ENCODE measurements around the gene MYO7B. TPM values are rescaled to one million over a fixed set of nuclear protein-coding genes. Genes with fewer than 3 reads are reported as not detected.
"Not testable (repeated sequence)": the region's sequence is repeated elsewhere in the genome, so short reads cannot be mapped to it uniquely, and the experiment has no call there.

The MYO7B gene
- total RNA-seq, 1 donor from 2014 or later, result 0.10 TPM

GRCh38 chr2:127511917-127512316 lies 23.6 kb upstream of the MYO7B start:
- no peak overlapping the region for H3K27ac Mint-ChIP-seq
- H3K36me3 Mint-ChIP-seq (ENCODE audit: low read depth), result peaks cover 45% of the 10 kb centered on the region
- intact Hi-C loops (cut with micrococcal nuclease), result no loop called here
- peaks cover 75% of the 10 kb centered on the region for H3K4me1 Mint-ChIP-seq (ENCODE audit: low read depth)
- H3K4me3 Mint-ChIP-seq, result no peak overlapping the region
- no peaks in the 10 kb centered on the region for H3K9me3 Mint-ChIP-seq
- H3K27me3 Mint-ChIP-seq (ENCODE audit: insufficient read depth), result no peaks in the 10 kb centered on the region
- no peak for DNase-seq (ENCODE audit: low spot score)

- H3K4me3 Mint-ChIP-seq, result no peak overlapping the region
- no peak for DNase-seq (ENCODE audit: low spot score)
- H3K27ac Mint-ChIP-seq, result peak overlapping the region; percentile 49
- H3K36me3 Mint-ChIP-seq (ENCODE audit: low read depth), result peaks cover 49% of the 10 kb centered on the region
- H3K27me3 Mint-ChIP-seq (ENCODE audit: insufficient read depth), result no peaks in the 10 kb centered on the region
- intact Hi-C loops (cut with micrococcal nuclease), result no loop called here
- H3K9me3 Mint-ChIP-seq, result no peaks in the 10 kb centered on the region
- peaks cover 73% of the 10 kb centered on the region for H3K4me1 Mint-ChIP-seq (ENCODE audit: low read depth)
These were observed 23.1 kb upstream of the MYO7B start for GRCh38 chr2:127512362-127512761.

GRCh38 chr2:127514076-127514475 lies 21.4 kb upstream of the MYO7B start:
- intact Hi-C loops (cut with micrococcal nuclease), result no loop called here
- no peak overlapping the region for H3K4me3 Mint-ChIP-seq
- H3K27ac Mint-ChIP-seq, result no peak overlapping the region
- H3K27me3 Mint-ChIP-seq (ENCODE audit: insufficient read depth), result no peaks in the 10 kb centered on the region
- peaks cover 43% of the 10 kb centered on the region for H3K36me3 Mint-ChIP-seq (ENCODE audit: low read depth)
- no peak for DNase-seq (ENCODE audit: low spot score)
- peaks cover 62% of the 10 kb centered on the region for H3K4me1 Mint-ChIP-seq (ENCODE audit: low read depth)
- no peaks in the 10 kb centered on the region for H3K9me3 Mint-ChIP-seq

- Mint-ChIP-seq H3K4me3 (no peak overlapping the region), H3K27ac (no peak overlapping the region), H3K4me1 (ENCODE audit: low read depth) (peaks cover 61% of the 10 kb centered on the region), H3K36me3 (ENCODE audit: low read depth) (peaks cover 44% of the 10 kb centered on the region), H3K27me3 (ENCODE audit: insufficient read depth) (no peaks in the 10 kb centered on the region), H3K9me3 (no peaks in the 10 kb centered on the region)
- intact Hi-C loops (cut with micrococcal nuclease), result no loop called here
- DNase-seq (ENCODE audit: low spot score), result no peak
These were observed 21.0 kb upstream of the MYO7B start for GRCh38 chr2:127514485-127514884.

GRCh38 chr2:127515383-127515915 lies 20.0 kb upstream of the MYO7B start:
- intact Hi-C loops (cut with micrococcal nuclease), result no loop called here
- DNase-seq (ENCODE audit: low spot score), result no peak
- Mint-ChIP-seq H3K4me1 (ENCODE audit: low read depth) (peaks cover 58% of the 10 kb centered on the region), H3K27me3 (ENCODE audit: insufficient read depth) (no peaks in the 10 kb centered on the region), H3K4me3 (no peak overlapping the region), H3K27ac (no peak overlapping the region), H3K36me3 (ENCODE audit: low read depth) (peaks cover 48% of the 10 kb centered on the region), H3K9me3 (no peaks in the 10 kb centered on the region)

GRCh38 chr2:127516041-127516762 lies 19.3 kb upstream of the MYO7B start:
- no peak overlapping the region for H3K27ac Mint-ChIP-seq
- peaks cover 47% of the 10 kb centered on the region for H3K36me3 Mint-ChIP-seq (ENCODE audit: low read depth)
- no peaks in the 10 kb centered on the region for H3K27me3 Mint-ChIP-seq (ENCODE audit: insufficient read depth)

GRCh38 chr2:127517465-127517864 lies 18.0 kb upstream of the MYO7B start:
- Mint-ChIP-seq H3K27ac (no peak overlapping the region), H3K27me3 (ENCODE audit: insufficient read depth) (no peaks in the 10 kb centered on the region), H3K4me1 (ENCODE audit: low read depth) (peaks cover 50% of the 10 kb centered on the region), H3K9me3 (no peaks in the 10 kb centered on the region), H3K4me3 (no peak overlapping the region), H3K36me3 (ENCODE audit: low read depth) (peaks cover 52% of the 10 kb centered on the region)
- intact Hi-C loops (cut with micrococcal nuclease), result no loop called here
- no peak for DNase-seq (ENCODE audit: low spot score)

More at GRCh38 chr2:127516041-127516762, 19.3 kb upstream of the MYO7B start:
- Mint-ChIP-seq H3K4me3 (no peak overlapping the region), H3K9me3 (no peaks in the 10 kb centered on the region), H3K4me1 (ENCODE audit: low read depth) (peaks cover 54% of the 10 kb centered on the region)
- DNase-seq (ENCODE audit: low spot score), result no peak
- intact Hi-C loops (cut with micrococcal nuclease), result no loop called here

- Mint-ChIP-seq H3K4me1 (ENCODE audit: low read depth) (peaks cover 38% of the 10 kb centered on the region), H3K4me3 (no peak overlapping the region), H3K36me3 (ENCODE audit: low read depth) (peaks cover 44% of the 10 kb centered on the region), H3K27ac (no peak overlapping the region), H3K9me3 (no peaks in the 10 kb centered on the region), H3K27me3 (ENCODE audit: insufficient read depth) (no peaks in the 10 kb centered on the region)
- intact Hi-C loops (cut with micrococcal nuclease), result loop anchor here (10.0 kb wide), 1 partner anchor 794 kb away; the partner anchor contains the start of gene HS6ST1
- no peak for DNase-seq (ENCODE audit: low spot score)
These were observed 15.1 kb upstream of the MYO7B start for GRCh38 chr2:127520424-127520823.

- DNase-seq (ENCODE audit: low spot score), result no peak
- H3K4me1 Mint-ChIP-seq (ENCODE audit: low read depth), result peaks cover 38% of the 10 kb centered on the region
- intact Hi-C loops (cut with micrococcal nuclease), result loop anchor here (10.0 kb wide), 1 partner anchor 791 kb away; the partner anchor contains the start of gene HS6ST1
These were observed 12.1 kb upstream of the MYO7B start for GRCh38 chr2:127523269-127523939.

GRCh38 chr2:127524198-127524834 lies 11.2 kb upstream of the MYO7B start:
- intact Hi-C loops (cut with micrococcal nuclease), result loop anchor here (10.0 kb wide), 1 partner anchor 790 kb away; the partner anchor contains the start of gene HS6ST1
- DNase-seq (ENCODE audit: low spot score); H3K9me3 Mint-ChIP-seq; H3K27me3 Mint-ChIP-seq (ENCODE audit: insufficient read depth); H3K27ac Mint-ChIP-seq: not testable (repeated sequence)
- Mint-ChIP-seq H3K4me3 (peak overlapping the region; percentile 25), H3K36me3 (ENCODE audit: low read depth) (peaks cover 24% of the 10 kb centered on the region), H3K4me1 (ENCODE audit: low read depth) (peaks cover 38% of the 10 kb centered on the region)

More at GRCh38 chr2:127523269-127523939, 12.1 kb upstream of the MYO7B start:
- Mint-ChIP-seq H3K4me3 (peak overlapping the region; percentile 2), H3K36me3 (ENCODE audit: low read depth) (peaks cover 24% of the 10 kb centered on the region), H3K9me3 (no peaks in the 10 kb centered on the region), H3K27me3 (ENCODE audit: insufficient read depth) (no peaks in the 10 kb centered on the region), H3K27ac (no peak overlapping the region)

GRCh38 chr2:127525691-127526131 lies 9.8 kb upstream of the MYO7B start:
- Mint-ChIP-seq H3K36me3 (ENCODE audit: low read depth) (peaks cover 16% of the 10 kb centered on the region), H3K27me3 (ENCODE audit: insufficient read depth) (peaks cover 9% of the 10 kb centered on the region), H3K27ac (peak overlapping the region; percentile 85), H3K9me3 (no peaks in the 10 kb centered on the region), H3K4me1 (ENCODE audit: low read depth) (peaks cover 30% of the 10 kb centered on the region), H3K4me3 (peak overlapping the region; percentile 92)
- no peak for DNase-seq (ENCODE audit: low spot score)
- intact Hi-C loops (cut with micrococcal nuclease), result loop anchor here (1.0 to 10.0 kb wide), 14 partner anchors 15 to 789 kb away; partner anchors contain the start of genes ERCC3, HS6ST1, MAP3K2 and POLR2D

GRCh38 chr2:127526132-127527000 lies 9.1 kb upstream of the MYO7B start, which contains the start of gene IWS1:
Gene IWS1, minus strand, starts transcription at chr2:127526489. Its CDS starts 281 bp downstream, at chr2:127526208.
- peak; percentile 92 for DNase-seq (ENCODE audit: low spot score)
- Mint-ChIP-seq H3K9me3 (no peaks in the 10 kb centered on the region), H3K4me3 (peak within 1 kb of the TSS; percentile 92), H3K4me1 (ENCODE audit: low read depth) (peaks cover 29% of the 10 kb centered on the region), H3K27ac (peak within 1 kb of the TSS; percentile 94), H3K36me3 (ENCODE audit: low read depth) (peaks cover 13% of the 10 kb centered on the region), H3K27me3 (ENCODE audit: insufficient read depth) (peaks cover 10% of the 10 kb centered on the region)
- intact Hi-C loops (cut with micrococcal nuclease), result loop anchor here (1.0 to 10.0 kb wide), 14 partner anchors 16 to 788 kb away; partner anchors contain the start of genes ERCC3, HS6ST1, MAP3K2 and POLR2D

Data from activated T-helper 1 cell treated with anti-CD3 and anti-CD28 coated beads, Interleukin-12 subunit alpha, Interleukin-12 subunit beta, Interleukin-2, Interleukin-4 antibody, amounts not matched to agents 30 ng/mL and 10 ng/mL and 1 ng/mL, durations not matched to agents 14 hours and 24 hours and 36 hours (primary cell).